Astrocyte of the cerebellum (primary cell): ENCODE data around the gene NOL4L.
"Not testable (repeated sequence)": the region's sequence is repeated elsewhere in the genome, so short reads cannot be mapped to it uniquely, and the experiment has no call there.

Experiments
- DNase-seq: peaks from one replicate; pipeline ENCODE4 v3.0.0-alpha.2; 2011; ENCODE audit warnings: low read depth
- H3K4me3 ChIP-seq: 2 replicates; pipeline ENCODE4 v1.5.1; 2011; ENCODE audit warnings: mild to moderate bottlenecking, low read depth, low read length, moderate library complexity
- CTCF ChIP-seq: IDR thresholded peaks from 2 replicates; pipeline ENCODE4 v1.5.1; 2012; ENCODE audit warnings: low read length, low read depth, moderate library complexity, mild to moderate bottlenecking; ENCODE audit errors: missing control alignments
- in situ Hi-C: cut with HindIII; loops from 2 replicates; pipeline ENCODE4 v1.10.0; 2017; ENCODE audit warnings: low sequenced_read_pairs

The NOL4L gene

GRCh38 chr20:32497589-32498224 lies 87.4 kb downstream of the NOL4L start:
- DNase-seq: no peak
- in situ Hi-C loops: no loop called here
- H3K4me3 ChIP-seq: no peak overlapping the region
- TF ChIP-seq CTCF: no peak

- no peak overlapping the region for H3K4me3 ChIP-seq
- no peak for DNase-seq
- no peak for TF ChIP-seq CTCF
- in situ Hi-C loops: no loop called here
These were observed 88.2 kb downstream of the NOL4L start for GRCh38 chr20:32496811-32497533.

- in situ Hi-C loops: no loop called here
- H3K4me3 ChIP-seq: no peak overlapping the region
- no peak for TF ChIP-seq CTCF
- no peak for DNase-seq
These were observed 89.2 kb downstream of the NOL4L start for GRCh38 chr20:32495949-32496348.

- H3K4me3 ChIP-seq: no peak overlapping the region
- in situ Hi-C loops: no loop called here
- TF ChIP-seq CTCF: no peak
- DNase-seq: no peak
These were observed 89.9 kb downstream of the NOL4L start for GRCh38 chr20:32495217-32495565.

- in situ Hi-C loops: no loop called here
- H3K4me3 ChIP-seq: no peak overlapping the region
- TF ChIP-seq CTCF: no peak
- DNase-seq: no peak
These were observed 90.5 kb downstream of the NOL4L start for GRCh38 chr20:32494483-32495216.

- in situ Hi-C loops: no loop called here
- no peak for TF ChIP-seq CTCF
- no peak for DNase-seq
- H3K4me3 ChIP-seq: no peak overlapping the region
These were observed 91.8 kb downstream of the NOL4L start for GRCh38 chr20:32493356-32493755.

GRCh38 chr20:32491764-32492151 lies 93.4 kb downstream of the NOL4L start:
- in situ Hi-C loops, H3K4me3 ChIP-seq, DNase-seq: not testable (repeated sequence)
